ENCODE results near the gene RBM8A. TPM values are rescaled to one million over a fixed set of nuclear protein-coding genes. Genes with fewer than 3 reads are reported as not detected.

The RBM8A gene
- total RNA-seq, 1 donor, result 54.3 TPM

DNA sequence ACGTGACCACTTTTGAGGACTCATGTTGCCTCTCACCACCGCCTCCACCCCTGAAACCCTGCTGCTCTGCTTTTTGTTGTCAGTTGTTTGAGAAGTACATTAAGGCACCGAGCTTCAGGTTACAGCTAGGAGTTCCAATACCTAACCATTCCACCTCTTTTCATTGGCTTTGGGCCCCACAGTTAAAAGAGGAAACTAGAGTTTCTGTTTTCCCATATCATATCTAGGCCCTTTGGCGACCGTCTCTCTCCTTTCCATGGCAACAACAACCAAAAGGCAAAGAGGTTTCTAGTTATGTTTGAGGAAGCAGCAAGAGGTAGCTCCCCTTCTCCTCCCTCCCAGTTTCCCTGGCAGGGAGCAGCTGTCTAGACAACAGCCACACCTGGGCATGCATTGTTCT lies 47.5 kb downstream of the RBM8A start:
- TF ChIP-seq, protein P1, sequence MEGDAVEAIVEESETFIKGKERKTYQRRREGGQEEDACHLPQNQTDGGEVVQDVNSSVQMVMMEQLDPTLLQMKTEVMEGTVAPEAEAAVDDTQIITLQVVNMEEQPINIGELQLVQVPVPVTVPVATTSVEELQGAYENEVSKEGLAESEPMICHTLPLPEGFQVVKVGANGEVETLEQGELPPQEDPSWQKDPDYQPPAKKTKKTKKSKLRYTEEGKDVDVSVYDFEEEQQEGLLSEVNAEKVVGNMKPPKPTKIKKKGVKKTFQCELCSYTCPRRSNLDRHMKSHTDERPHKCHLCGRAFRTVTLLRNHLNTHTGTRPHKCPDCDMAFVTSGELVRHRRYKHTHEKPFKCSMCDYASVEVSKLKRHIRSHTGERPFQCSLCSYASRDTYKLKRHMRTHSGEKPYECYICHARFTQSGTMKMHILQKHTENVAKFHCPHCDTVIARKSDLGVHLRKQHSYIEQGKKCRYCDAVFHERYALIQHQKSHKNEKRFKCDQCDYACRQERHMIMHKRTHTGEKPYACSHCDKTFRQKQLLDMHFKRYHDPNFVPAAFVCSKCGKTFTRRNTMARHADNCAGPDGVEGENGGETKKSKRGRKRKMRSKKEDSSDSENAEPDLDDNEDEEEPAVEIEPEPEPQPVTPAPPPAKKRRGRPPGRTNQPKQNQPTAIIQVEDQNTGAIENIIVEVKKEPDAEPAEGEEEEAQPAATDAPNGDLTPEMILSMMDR (IDR thresholded peaks at IDR 0.05; ENCODE audit: extremely low read depth, low read depth, low read length), result no peak
- no peak for DNase-seq (ENCODE audit: insufficient read length, low spot score, missing footprints)
- no peak overlapping the region for H2AFZ ChIP-seq (ENCODE audit: low read length)

DNA sequence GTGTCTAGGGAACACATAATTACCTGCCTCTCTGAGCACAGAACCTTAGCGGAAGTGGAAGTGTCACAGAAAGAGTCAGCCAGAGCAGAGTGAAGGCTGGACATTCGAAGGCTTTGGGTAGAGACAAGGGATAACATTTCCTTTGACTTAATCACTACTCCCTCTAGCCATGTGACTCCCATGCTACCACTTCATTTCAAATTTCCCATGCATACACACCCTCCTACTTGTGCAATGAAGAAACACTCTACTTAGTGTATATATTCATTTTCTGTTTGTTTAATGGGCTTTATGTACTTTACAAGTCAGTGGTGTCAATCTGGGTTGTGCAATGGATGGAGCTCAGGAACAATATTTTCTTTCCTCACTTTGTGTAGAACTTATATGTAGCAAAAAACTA lies 48.6 kb downstream of the RBM8A start:
- Histone ChIP-seq H3K4me3 (ENCODE audit: insufficient read depth, low read length) (no peak overlapping the region), H3K27me3 (ENCODE audit: insufficient read depth, low read length) (no peaks in the 10 kb centered on the region), H3K79me2 (ENCODE audit: insufficient read depth, low read length) (no peaks in the 10 kb centered on the region), H3K36me3 (ENCODE audit: insufficient read depth, low read length) (no peaks in the 10 kb centered on the region), H4K20me1 (ENCODE audit: insufficient read depth, low read length) (no peaks in the 10 kb centered on the region), H3K27ac (ENCODE audit: low read depth, low read length) (no peak overlapping the region), H3K4me1 (ENCODE audit: insufficient read depth, low read length) (no peaks in the 10 kb centered on the region), H2AFZ (ENCODE audit: low read length) (no peak overlapping the region), H3K4me2 (ENCODE audit: insufficient read depth, low read length) (no peak overlapping the region), H3K9me3 (ENCODE audit: low read depth, low read length) (no peaks in the 10 kb centered on the region)
- TF ChIP-seq, protein P1 (IDR thresholded peaks at IDR 0.05; ENCODE audit: extremely low read depth, low read depth, low read length), result no peak
- DNase-seq (ENCODE audit: insufficient read length, low spot score, missing footprints), result peak; percentile 85

More for the DNA sequence above, 47.5 kb downstream of the RBM8A start:
- no peaks in the 10 kb centered on the region for H3K79me2 ChIP-seq (ENCODE audit: insufficient read depth, low read length)
- H4K20me1 ChIP-seq (ENCODE audit: insufficient read depth, low read length), result no peaks in the 10 kb centered on the region
- no peaks in the 10 kb centered on the region for H3K36me3 ChIP-seq (ENCODE audit: insufficient read depth, low read length)
- no peaks in the 10 kb centered on the region for H3K27me3 ChIP-seq (ENCODE audit: insufficient read depth, low read length)
- no peak overlapping the region for H3K4me2 ChIP-seq (ENCODE audit: insufficient read depth, low read length)
- peaks cover 9% of the 10 kb centered on the region for H3K4me1 ChIP-seq (ENCODE audit: insufficient read depth, low read length)
- no peak overlapping the region for H3K27ac ChIP-seq (ENCODE audit: low read depth, low read length)
- H3K4me3 ChIP-seq (ENCODE audit: insufficient read depth, low read length), result no peak overlapping the region
- H3K9me3 ChIP-seq (ENCODE audit: low read depth, low read length), result no peaks in the 10 kb centered on the region

DNA sequence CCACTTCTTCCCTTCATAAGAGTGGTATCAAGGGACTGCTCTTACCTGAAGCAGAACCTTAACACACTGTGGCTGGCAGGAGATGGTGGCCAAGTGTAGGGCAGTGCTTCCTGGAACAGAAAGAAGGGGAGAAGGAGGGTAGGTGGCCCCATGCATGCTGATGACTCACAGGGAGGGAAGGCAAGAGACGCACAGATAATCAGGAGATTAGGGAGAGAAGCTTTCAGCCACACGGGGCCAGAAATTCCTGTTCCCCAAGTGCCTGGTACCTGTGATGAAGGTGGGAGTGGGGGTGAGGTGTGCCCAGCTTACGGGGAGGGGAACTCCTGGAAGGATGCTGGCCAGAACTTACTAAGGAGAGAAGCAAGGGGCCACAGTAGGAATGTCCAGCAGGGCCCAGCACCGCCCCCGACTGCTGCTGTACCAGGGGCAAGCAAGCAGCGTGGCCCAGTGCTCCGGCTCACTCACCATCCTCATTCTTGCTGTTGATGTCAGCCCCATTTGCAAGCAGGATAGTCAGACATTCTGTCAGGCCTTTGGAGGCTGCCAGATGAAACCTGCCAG lies 49.3 kb downstream of the RBM8A start:
- no peak overlapping the region for H3K4me3 ChIP-seq (ENCODE audit: insufficient read depth, low read length)
- no peak for DNase-seq (ENCODE audit: insufficient read length, low spot score, missing footprints)
- H3K4me1 ChIP-seq (ENCODE audit: insufficient read depth, low read length), result no peaks in the 10 kb centered on the region
- H3K36me3 ChIP-seq (ENCODE audit: insufficient read depth, low read length), result no peaks in the 10 kb centered on the region
- H4K20me1 ChIP-seq (ENCODE audit: insufficient read depth, low read length), result no peaks in the 10 kb centered on the region
- H3K27me3 ChIP-seq (ENCODE audit: insufficient read depth, low read length), result no peaks in the 10 kb centered on the region
- H3K9me3 ChIP-seq (ENCODE audit: low read depth, low read length), result no peaks in the 10 kb centered on the region
- H3K79me2 ChIP-seq (ENCODE audit: insufficient read depth, low read length), result no peaks in the 10 kb centered on the region
- H3K4me2 ChIP-seq (ENCODE audit: insufficient read depth, low read length), result no peak overlapping the region
- H2AFZ ChIP-seq (ENCODE audit: low read length), result no peak overlapping the region
- H3K27ac ChIP-seq (ENCODE audit: low read depth, low read length), result no peak overlapping the region
- TF ChIP-seq, protein P1 (IDR thresholded peaks at IDR 0.05; ENCODE audit: extremely low read depth, low read depth, low read length), result no peak

DNA sequence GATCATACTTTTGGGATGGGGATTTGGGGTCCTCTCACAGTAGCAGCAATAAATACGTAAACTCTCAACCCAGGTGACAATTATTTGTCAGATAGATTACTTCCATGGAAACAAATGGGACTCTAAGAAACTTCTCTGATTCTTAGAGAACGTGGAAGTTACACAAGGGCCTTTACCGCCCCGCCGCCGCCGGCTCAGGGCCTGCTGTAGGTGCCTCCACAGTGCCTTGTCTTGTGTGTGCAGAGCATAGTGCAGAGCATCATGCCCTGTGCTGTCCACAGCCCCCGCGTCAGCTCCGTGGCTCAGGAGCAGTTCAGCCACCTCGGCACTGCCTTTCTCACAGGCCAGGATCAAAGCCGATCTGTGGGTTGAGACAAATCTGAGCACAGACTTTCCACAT lies 52.6 kb downstream of the RBM8A start:
- Histone ChIP-seq H3K27me3 (ENCODE audit: insufficient read depth, low read length) (no peaks in the 10 kb centered on the region), H3K4me3 (ENCODE audit: insufficient read depth, low read length) (no peak overlapping the region), H3K4me2 (ENCODE audit: insufficient read depth, low read length) (no peak overlapping the region), H3K79me2 (ENCODE audit: insufficient read depth, low read length) (no peaks in the 10 kb centered on the region), H3K9me3 (ENCODE audit: low read depth, low read length) (no peaks in the 10 kb centered on the region), H3K4me1 (ENCODE audit: insufficient read depth, low read length) (peaks cover 17% of the 10 kb centered on the region), H4K20me1 (ENCODE audit: insufficient read depth, low read length) (no peaks in the 10 kb centered on the region), H3K36me3 (ENCODE audit: insufficient read depth, low read length) (no peaks in the 10 kb centered on the region), H3K27ac (ENCODE audit: low read depth, low read length) (no peak overlapping the region), H2AFZ (ENCODE audit: low read length) (no peak overlapping the region)
- DNase-seq (ENCODE audit: insufficient read length, low spot score, missing footprints), result no peak
- TF ChIP-seq, protein P1 (IDR thresholded peaks at IDR 0.05; ENCODE audit: extremely low read depth, low read depth, low read length), result no peak

All from osteoblast (primary cell).